Endothelial cell of umbilical vein (primary cell): ENCODE measurements around the gene ACSF3. TPM values are rescaled to one million over a fixed set of nuclear protein-coding genes. Genes with fewer than 3 reads are reported as not detected.

Experiments
- BruUV-seq: library from RNA; stranded (reverse); fragments of 400-500 nt; replicated peaks from 2 replicates; lab custom pipeline; 2021; lab: Mats Ljungman, UMichigan
- CTCF ChIA-PET: fragments of 300-600, 350-600 bp; sonication (Branson Sonifier 250); formaldehyde crosslinking; loops from one replicate; lab custom pipeline; 2021; ENCODE audit warnings: antibody characterized with exemption, inconsistent platforms; lab: Charles Lee
- POLR2A ChIA-PET: fragments of 300-600, 350-600 bp; sonication (Branson Sonifier 250); formaldehyde crosslinking; loops from one replicate; lab custom pipeline; 2021; ENCODE audit warnings: antibody characterized with exemption, inconsistent platforms; lab: Charles Lee
- DNase-seq: peaks from one replicate; pipeline ENCODE4 v3.0.0-alpha.2; 2011; ENCODE audit warnings: low read depth, low spot score
- FAIRE-seq: peaks from 2 replicates; lab custom pipeline; 2011; peaks lifted over from hg19 to GRCh38; lab: Jason Lieb, UNC
- H2AFZ ChIP-seq: 2 replicates; pipeline ENCODE4 v1.6.0; 2012; ENCODE audit warnings: low read depth, low read length, control low read depth, inconsistent platforms
- H3K27ac ChIP-seq: 2 replicates; pipeline ENCODE4 v1.5.1; 2011; ENCODE audit warnings: low read depth, mild to moderate bottlenecking, control low read depth, low read length, moderate library complexity; ENCODE audit not compliant: insufficient read depth
- H3K27me3 ChIP-seq, 2 experiments: 2 replicates each; pipeline versions ENCODE4 v1.6.0 to v1.6.1; 2011; ENCODE audit warnings: low read length in 2 of 2, mixed read lengths in 1 of 2; ENCODE audit not compliant: control insufficient read depth in 2 of 2, insufficient read depth in 2 of 2
- H3K36me3 ChIP-seq, 2 experiments: 2 replicates in 1 of 2; 3 replicates in 1 of 2; pipeline ENCODE4 v1.5.1; 2011; ENCODE audit warnings: low read length in 2 of 2, mild to moderate bottlenecking in 1 of 2, moderate library complexity in 1 of 2; ENCODE audit not compliant: control insufficient read depth in 2 of 2, insufficient read depth in 2 of 2; ENCODE audit errors: extremely low read depth in 1 of 2
- H3K4me1 ChIP-seq: 3 replicates; pipeline ENCODE4 v1.5.1; 2011; ENCODE audit warnings: mild to moderate bottlenecking, low read length; ENCODE audit not compliant: control insufficient read depth, insufficient read depth; ENCODE audit errors: extremely low read depth
- H3K4me2 ChIP-seq: 2 replicates; pipeline ENCODE4 v1.6.1; 2011; ENCODE audit warnings: low read length, control low read depth, mixed read lengths; ENCODE audit not compliant: insufficient read depth
- H3K4me3 ChIP-seq, 3 experiments: fragments of 200-600 bp in 1 of 3; sonication (generic), shearing (Covaris generic) in 1 of 3; replicated peaks in 1 of 3; 2 replicates each; pipeline ENCODE4 v1.5.1; 2011 to 2016; ENCODE audit warnings: control low read depth in 3 of 3, low read length in 3 of 3, mild to moderate bottlenecking in 2 of 3, inconsistent platforms in 1 of 3, low read depth in 1 of 3, moderate library complexity in 1 of 3; ENCODE audit not compliant: insufficient read depth in 1 of 3
- H3K79me2 ChIP-seq: 2 replicates; pipeline ENCODE4 v1.6.0; 2012; ENCODE audit warnings: low read length, inconsistent platforms; ENCODE audit not compliant: control insufficient read depth, insufficient read depth
- H3K9ac ChIP-seq: replicated peaks from 2 replicates; pipeline ENCODE3; 2011; ENCODE audit warnings: low read length, control low read depth; ENCODE audit not compliant: insufficient read depth; ENCODE audit errors: extremely low read depth
- H3K9me1 ChIP-seq: replicated peaks from 3 replicates; pipeline ENCODE4 v1.6.0; 2011; ENCODE audit warnings: mild to moderate bottlenecking, low read length; ENCODE audit not compliant: control insufficient read depth, insufficient read depth; ENCODE audit errors: extremely low read depth
- H3K9me3 ChIP-seq: replicated peaks from 2 replicates; pipeline ENCODE4 v1.5.1; 2012; ENCODE audit warnings: low read length, inconsistent platforms; ENCODE audit not compliant: control insufficient read depth, insufficient read depth
- H4K20me1 ChIP-seq: replicated peaks from 2 replicates; pipeline ENCODE3; 2011; ENCODE audit warnings: mild to moderate bottlenecking, low read length; ENCODE audit not compliant: control insufficient read depth, insufficient read depth; ENCODE audit errors: extremely low read depth
- CTCF ChIP-seq, 2 donors: IDR thresholded peaks; 1 replicate in 1 of 2; 2 replicates in 1 of 2; pipeline ENCODE4 v1.5.1; 2011; ENCODE audit warnings: low read length in 2 of 2, mild to moderate bottlenecking in 2 of 2, moderate library complexity in 2 of 2, control low read depth in 1 of 2, inconsistent platforms in 1 of 2, low read depth in 1 of 2; ENCODE audit not compliant: insufficient read depth in 1 of 2; ENCODE audit errors: extremely low read depth in 1 of 2
- FOS ChIP-seq: IDR thresholded peaks from 2 replicates; pipeline ENCODE4 v1.6.1; 2011; ENCODE audit warnings: mild to moderate bottlenecking, low read length, moderate library complexity, borderline replicate concordance; ENCODE audit not compliant: insufficient read depth
- JUN ChIP-seq: IDR thresholded peaks from 2 replicates; pipeline ENCODE4 v1.6.1; 2011; ENCODE audit warnings: borderline replicate concordance, low read depth; ENCODE audit not compliant: insufficient read length, insufficient read depth
- MAX ChIP-seq: IDR thresholded peaks from 2 replicates; pipeline ENCODE4 v1.6.1; 2011; ENCODE audit not compliant: insufficient read depth, insufficient read length
- MYC ChIP-seq: IDR thresholded peaks from one replicate; pipeline ENCODE4 v1.6.1; 2011; ENCODE audit warnings: mild to moderate bottlenecking, low read depth, low read length
- POLR2A ChIP-seq: IDR thresholded peaks from 2 replicates; pipeline ENCODE4 v1.6.1; 2012; ENCODE audit warnings: low read depth, mild to moderate bottlenecking, control low read depth, low read length
- dilution Hi-C: fragments of 300-500 bp; cut with MboI; formaldehyde crosslinking; loops from one replicate; pipeline ENCODE4 v1.15.0; 2019; ENCODE audit warnings: low sequenced_read_pairs; ENCODE audit not compliant: extremely low pct_ligation_motif_present
- intact Hi-C: fragments of 100-400 bp; cut with micrococcal nuclease; formaldehyde crosslinking; loops from one replicate; pipeline ENCODE4 v1.10.0; 2022
- polyA plus RNA-seq, 4 experiments: library from polyadenylated mRNA; depleted of rRNA in 3 of 4; stranded (reverse) in 3 of 4; unstranded in 1 of 4; fragments of >200 nt; gene quantifications; 2 replicates each; pipeline versions ENCODE4 v1.2.1 to v1.2.3, GENCODE V29; 2011 to 2012; ENCODE audit warnings: missing spikeins in 1 of 4
- total RNA-seq: library from RNA; stranded (reverse); gene quantifications from 2 replicates; pipeline ENCODE4 v1.2.3, GENCODE V29; 2021

Gene ACSF3
- total and polyA plus RNA-seq, 2 donors (not counting 3 experiments of a cell fraction or from before 2014, with no cell fraction given) = 18.6 to 33.2 TPM

GRCh38 chr16:89070590-89070989 is 23.1 kb upstream of the ACSF3 start:
- Histone ChIP-seq H2AFZ (no peak overlapping the region), H3K79me2 (no peaks in the 10 kb centered on the region), H3K4me2 (no peak overlapping the region), H3K36me3 (no peaks in the 10 kb centered on the region), H3K9me1 (no peaks in the 10 kb centered on the region), H3K9me3 (no peaks in the 10 kb centered on the region), H3K9ac (no peak overlapping the region), H4K20me1 (no peaks in the 10 kb centered on the region), H3K4me1 (no peaks in the 10 kb centered on the region), H3K27ac (no peak overlapping the region), H3K27me3 (no peaks in the 10 kb centered on the region), H3K4me3 (no peak overlapping the region)
- POLR2A ChIA-PET = no interaction called here
- FAIRE-seq (no peak), DNase-seq (no peak)
- TF ChIP-seq FOS (no peak), MAX (no peak), MYC (no peak), POLR2A (no peak), CTCF (IDR thresholded peaks at IDR 0.05; ENCODE audit: extremely low read depth in 1 of 2, insufficient read depth in 1 of 2, low read depth in 1 of 2, low read length in 2 of 2) (no peak), JUN (no peak)
- no TSS peak for BruUV-seq
- intact Hi-C loops = no loop called here
- CTCF ChIA-PET = no interaction called here
- dilution Hi-C loops = no loop called here
